GM19035 (cell line): ENCODE measurements around the gene KLC1.

Source experiments
- ATAC-seq: cut with Tn5 transposase; IDR thresholded peaks from one replicate; pipeline ENCODE4 v1.9.1; 2021; ENCODE audit not compliant: unreplicated experiment

Gene KLC1

GRCh38 chr14:103702497-103703432, 73.8 kb downstream of the KLC1 start:
- ATAC-seq: no peak

- ATAC-seq: no peak
These were observed 74.7 kb downstream of the KLC1 start for GRCh38 chr14:103703433-103704385.

- ATAC-seq: no peak
These were observed 75.7 kb downstream of the KLC1 start for GRCh38 chr14:103704708-103705107.

- ATAC-seq: no peak
These were observed 76.1 kb downstream of the KLC1 start for GRCh38 chr14:103705118-103705503.

GRCh38 chr14:103705504-103706284, 76.7 kb downstream of the KLC1 start:
- no peak for ATAC-seq

- ATAC-seq: no peak
These were observed 77.7 kb downstream of the KLC1 start for GRCh38 chr14:103706551-103707328.

GRCh38 chr14:103707329-103708263, 78.6 kb downstream of the KLC1 start:
- ATAC-seq: no peak

- ATAC-seq: no peak
These were observed 79.8 kb downstream of the KLC1 start for GRCh38 chr14:103708750-103709187.

- no peak for ATAC-seq
These were observed 80.8 kb downstream of the KLC1 start for GRCh38 chr14:103709814-103710213.

GRCh38 chr14:103710771-103711377, 81.9 kb downstream of the KLC1 start:
- ATAC-seq: no peak

GRCh38 chr14:103711516-103712431, 82.8 kb downstream of the KLC1 start:
- no peak for ATAC-seq

- no peak for ATAC-seq
These were observed 83.7 kb downstream of the KLC1 start for GRCh38 chr14:103712633-103713247.

GRCh38 chr14:103713304-103714062, 84.5 kb downstream of the KLC1 start:
- no peak for ATAC-seq

- ATAC-seq: no peak
These were observed 85.2 kb downstream of the KLC1 start for GRCh38 chr14:103714063-103714724.

GRCh38 chr14:103715052-103716000, 86.3 kb downstream of the KLC1 start, which contains the start of the genes XRCC3 and ZFYVE21:
TSS of gene XRCC3 (minus strand) at chr14:103715451. CDS start at chr14:103711087, 4,364 bp downstream.
TSS of gene ZFYVE21 (plus strand) at chr14:103715810. CDS start at chr14:103715842, 32 bp downstream.
- peak; percentile 92 for ATAC-seq
